Esophagus muscularis mucosa (tissue), 4 donors: ENCODE data around the gene HTR1E. TPM values are rescaled to one million over a fixed set of nuclear protein-coding genes. Genes with fewer than 3 reads are reported as not detected.

Experiments used
- DNase-seq: peaks from one replicate; pipeline ENCODE4 v3.0.0-alpha.2; 2017; ENCODE audit errors: extremely low spot score
- H3K27ac ChIP-seq, 4 donors: fragments of 200-600 bp; sonication (generic); replicated peaks in 1 of 4; 1 replicate in 3 of 4; 2 replicates in 1 of 4; pipeline ENCODE4 v1.5.1; 2016 to 2019; ENCODE audit warnings: mild to moderate bottlenecking in 1 of 4
- H3K27me3 ChIP-seq, 4 donors: fragments of 200-600 bp; sonication (generic); one replicate each; pipeline versions ENCODE4 v1.5.1 to v1.6.0; 2016 to 2019
- H3K36me3 ChIP-seq, 4 donors: fragments of 200-600 bp; sonication (generic); one replicate each; pipeline ENCODE4 v1.5.1; 2016 to 2019
- H3K4me1 ChIP-seq, 4 donors: fragments of 200-600 bp; sonication (generic); one replicate each; pipeline ENCODE4 v1.5.1; 2016 to 2019
- H3K4me3 ChIP-seq, 4 donors: fragments of 200-600 bp; sonication (generic); 1 replicate in 2 of 4; 2 replicates in 2 of 4; pipeline ENCODE4 v1.5.1; 2016 to 2019; ENCODE audit warnings: mild to moderate bottlenecking in 4 of 4, moderate library complexity in 1 of 4
- H3K9me3 ChIP-seq, 4 donors: fragments of 200-600 bp; sonication (generic); 1 replicate in 3 of 4; 2 replicates in 1 of 4; pipeline ENCODE4 v1.5.1; 2016 to 2019
- CTCF ChIP-seq, 3 experiments: fragments of 200-600 bp in 2 of 3; fragments of 450-650 bp in 1 of 3; sonication (generic) in 2 of 3; IDR thresholded peaks; one replicate each; pipeline ENCODE4 v1.5.1; 2017 to 2019; ENCODE audit warnings: antibody characterized with exemption in 3 of 3, mild to moderate bottlenecking in 2 of 3, moderate library complexity in 1 of 3
- EP300 ChIP-seq: sonication (generic); formaldehyde crosslinking; IDR thresholded peaks from one replicate; pipeline ENCODE4 v1.6.1; 2017; ENCODE audit warnings: antibody characterized with exemption
- POLR2A ChIP-seq: fragments of 450-650 bp; IDR thresholded peaks from one replicate; pipeline ENCODE4 v1.6.1; 2017; ENCODE audit warnings: antibody characterized with exemption, moderate library complexity, mild to moderate bottlenecking, low read depth
- POLR2AphosphoS5 ChIP-seq, 2 donors: sonication (generic); formaldehyde crosslinking; IDR thresholded peaks; one replicate each; pipeline ENCODE4 v1.6.1; 2017; ENCODE audit warnings: antibody characterized with exemption in 2 of 2
- WGBS: methylation state at CpG from one replicate; pipeline ENCODE4 v1.1.5; 2018; 5-methylcytosine and 5-hydroxymethylcytosine counted together
- intact Hi-C: fragments of 100-400 bp; cut with DNase I; formaldehyde crosslinking; loops from one replicate; pipeline ENCODE4 v1.15.1; 2023
- total RNA-seq, 4 donors: library from RNA; depleted of rRNA; stranded (reverse); fragments of >200 nt; gene quantifications; one replicate each; pipeline versions ENCODE4 v1.1.0 to v1.2.1, GENCODE V29; 2016

Gene HTR1E
- total RNA-seq, 4 donors from 2014 or later, result 0.17 to 0.40 (median 0.19) TPM; not detected in 1

DNA sequence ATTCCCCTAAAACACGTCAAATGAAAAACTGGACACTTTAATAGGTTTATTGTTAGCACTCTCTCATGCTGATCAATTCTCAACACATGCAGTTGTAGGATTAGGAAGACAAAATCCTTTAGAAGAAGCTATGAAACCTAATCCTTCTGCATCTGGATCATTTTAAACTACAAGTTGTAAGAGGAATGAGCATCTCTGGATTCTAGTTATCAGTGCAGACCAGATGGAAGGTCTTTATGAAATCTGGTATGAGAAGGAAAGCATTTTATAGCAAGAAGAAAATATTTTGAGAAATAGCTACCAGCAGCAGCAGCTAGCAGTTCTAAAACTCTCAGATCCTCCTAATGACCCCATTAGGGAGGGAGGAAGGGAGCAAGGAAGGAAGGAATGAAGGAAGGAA lies 4.1 kb downstream of the HTR1E start:
- 78% methylated on average over 1 of the region's 1 CpG for WGBS
- Histone ChIP-seq H3K4me3 (no peak overlapping the region), H3K27ac (no peak overlapping the region), H3K9me3 (no peaks in the 10 kb centered on the region), H3K27me3 (peaks cover 0 to 33% (median 0%) of the 10 kb centered on the region in 4 donors), H3K36me3 (no peaks in the 10 kb centered on the region), H3K4me1 (peaks cover 0 to 16% (median 14%) of the 10 kb centered on the region in 4 donors)
- TF ChIP-seq POLR2A (no peak), EP300 (no peak), CTCF (IDR thresholded peaks at IDR 0.05) (no peak), POLR2AphosphoS5 (IDR thresholded peaks at IDR 0.05) (no peak)
- no peak for DNase-seq
- intact Hi-C loops, result no loop called here

DNA sequence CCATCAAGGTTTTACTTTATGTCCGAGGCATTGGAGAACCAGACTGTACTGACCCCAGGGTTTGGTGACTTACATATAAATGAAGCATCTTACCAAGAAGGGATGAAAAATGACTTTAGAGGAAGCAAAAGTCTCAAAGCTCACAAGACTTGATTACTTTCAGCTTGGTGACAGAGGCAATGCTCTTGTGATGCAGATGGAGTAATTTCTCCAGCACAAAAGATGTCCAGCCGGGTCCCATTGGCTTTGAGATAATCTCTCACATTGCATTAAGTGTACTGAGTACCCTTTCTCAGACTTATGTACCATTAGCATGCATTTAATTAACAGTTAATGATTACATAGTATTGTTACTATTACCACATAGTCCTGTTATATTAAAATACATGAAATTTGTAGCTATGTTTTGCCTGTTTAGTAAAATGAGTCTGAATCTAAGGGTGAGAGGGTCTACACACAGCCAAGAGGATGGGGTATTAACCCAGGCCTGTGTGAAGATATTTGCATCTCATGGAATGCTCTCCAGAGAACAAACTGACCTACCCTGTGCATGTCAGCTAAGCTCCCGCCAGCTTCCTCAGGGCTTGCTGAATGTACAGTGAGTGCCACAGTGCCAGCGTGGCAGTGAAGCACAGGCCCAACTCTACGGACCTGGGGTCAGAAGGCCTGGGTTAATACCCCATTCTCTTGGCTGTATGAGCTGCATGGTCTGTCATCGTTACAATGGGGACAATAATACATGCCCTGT lies 5.6 kb downstream of the HTR1E start:
- Histone ChIP-seq H3K4me1 (peaks cover 0 to under 1% (median under 1%) of the 10 kb centered on the region in 4 donors), H3K9me3 (no peaks in the 10 kb centered on the region), H3K27ac (no peak overlapping the region), H3K27me3 (peaks cover 0 to 18% (median 0%) of the 10 kb centered on the region in 4 donors), H3K4me3 (no peak overlapping the region), H3K36me3 (no peaks in the 10 kb centered on the region)
- 89% methylated on average over 6 of the region's 6 CpGs for WGBS
- no peak for TF ChIP-seq CTCF (IDR thresholded peaks at IDR 0.05)
- no peak for TF ChIP-seq EP300
- intact Hi-C loops, result no loop called here
- DNase-seq, result peak; percentile 91

DNA sequence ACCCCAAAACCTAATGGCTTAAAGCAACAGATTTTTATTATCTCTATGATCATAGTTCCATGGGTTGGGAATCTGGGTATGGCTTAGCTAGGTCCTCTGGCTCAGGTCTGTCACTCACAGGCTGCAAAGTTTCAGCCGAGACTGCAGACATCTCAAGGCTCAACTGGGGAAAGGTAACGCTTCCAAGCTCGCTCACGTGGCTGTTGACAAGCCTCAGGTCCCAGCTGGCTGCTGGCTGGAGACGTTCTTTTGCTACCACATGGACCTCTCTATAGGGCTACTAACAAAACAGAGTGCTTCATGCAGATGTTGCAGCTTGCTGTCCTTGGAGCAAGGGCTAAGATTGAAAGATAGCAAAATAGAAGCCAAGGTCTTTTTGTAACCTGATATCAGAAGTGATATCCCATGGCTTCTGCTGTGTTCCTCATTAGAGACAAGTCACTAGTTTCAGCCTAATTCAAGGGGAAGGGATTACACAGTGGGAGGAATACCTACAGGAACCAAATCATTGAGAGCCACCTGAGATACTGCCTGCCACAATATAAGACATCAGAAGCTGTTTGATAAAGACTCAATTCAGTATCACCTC lies 6.6 kb downstream of the HTR1E start:
- H3K36me3 ChIP-seq, result no peaks in the 10 kb centered on the region
- 46% methylated on average over 5 of the region's 5 CpGs for WGBS
- H3K4me1 ChIP-seq, result no peaks in the 10 kb centered on the region
- TF ChIP-seq EP300 (no peak), POLR2A (no peak), CTCF (IDR thresholded peaks at IDR 0.05) (no peak), POLR2AphosphoS5 (IDR thresholded peaks at IDR 0.05) (no peak)
- no peaks in the 10 kb centered on the region for H3K9me3 ChIP-seq
- H3K27me3 ChIP-seq, result peaks cover 0 to 8% (median 0%) of the 10 kb centered on the region in 4 donors
- no peak for DNase-seq
- no peak overlapping the region for H3K27ac ChIP-seq
- intact Hi-C loops, result no loop called here
- H3K4me3 ChIP-seq, result no peak overlapping the region

- no peaks in the 10 kb centered on the region for H3K36me3 ChIP-seq
- intact Hi-C loops, result no loop called here
- no peak overlapping the region for H3K4me3 ChIP-seq
- no peaks in the 10 kb centered on the region for H3K4me1 ChIP-seq
- H3K9me3 ChIP-seq, result no peaks in the 10 kb centered on the region
- no peak for DNase-seq
- no peaks in the 10 kb centered on the region for H3K27me3 ChIP-seq
- WGBS, result 80% methylated on average over 3 of the region's 3 CpGs
- TF ChIP-seq POLR2AphosphoS5 (IDR thresholded peaks at IDR 0.05) (no peak), CTCF (IDR thresholded peaks at IDR 0.05) (no peak), POLR2A (no peak), EP300 (no peak)
- H3K27ac ChIP-seq, result no peak overlapping the region
These were observed 12.4 kb downstream of the HTR1E start for GRCh38 chr6:86949771-86950170.
